Gastroesophageal sphincter (tissue), 3 donors: Measurements from ENCODE around the gene HNRNPUL1.

Source experiments
- CTCF ChIP-seq, 4 experiments: fragments of 200-600 bp in 2 of 4; fragments of 450-650 bp in 2 of 4; sonication (generic) in 1 of 4; IDR thresholded peaks; one replicate each; pipeline ENCODE4 v1.5.1; 2017 to 2019; ENCODE audit warnings: antibody characterized with exemption in 4 of 4, mild to moderate bottlenecking in 2 of 4, moderate library complexity in 2 of 4
- POLR2A ChIP-seq, 2 donors: fragments of 450-650 bp; IDR thresholded peaks; one replicate each; pipeline ENCODE4 v1.6.1; 2017; ENCODE audit warnings: antibody characterized with exemption in 2 of 2, mild to moderate bottlenecking in 2 of 2, moderate library complexity in 1 of 2

- no peak for TF ChIP-seq CTCF (IDR thresholded peaks at IDR 0.05)
- no peak for TF ChIP-seq POLR2A (IDR thresholded peaks at IDR 0.05)
Observed at GRCh38 chr19:41224632-41225031, 39.5 kb upstream of the HNRNPUL1 start.
